ENCODE results near the gene FAM72B.
"Not testable (repeated sequence)": the region's sequence is repeated elsewhere in the genome, so short reads cannot be mapped to it uniquely, and the experiment has no call there.

DNA sequence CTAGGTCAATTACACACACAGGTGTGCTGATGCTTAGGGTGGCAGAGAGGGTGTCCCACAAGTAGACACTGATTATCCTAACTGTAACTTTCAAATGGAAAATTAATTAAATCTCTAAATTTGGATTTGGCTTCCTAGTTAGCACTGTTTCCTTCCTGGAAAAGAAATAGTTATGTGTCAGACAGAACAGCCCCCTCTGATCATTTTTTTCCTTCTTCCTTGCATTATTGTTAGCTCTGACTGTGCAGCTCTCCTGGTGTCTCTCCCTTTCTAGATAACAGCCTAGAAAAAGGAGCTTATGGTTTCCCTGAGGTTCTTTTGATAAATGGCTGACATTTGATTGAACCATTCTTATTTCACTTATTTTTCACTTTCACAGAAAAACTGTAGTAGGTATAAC is 31.4 kb downstream of the FAM72B start:
- TF ChIP-seq, protein P1, sequence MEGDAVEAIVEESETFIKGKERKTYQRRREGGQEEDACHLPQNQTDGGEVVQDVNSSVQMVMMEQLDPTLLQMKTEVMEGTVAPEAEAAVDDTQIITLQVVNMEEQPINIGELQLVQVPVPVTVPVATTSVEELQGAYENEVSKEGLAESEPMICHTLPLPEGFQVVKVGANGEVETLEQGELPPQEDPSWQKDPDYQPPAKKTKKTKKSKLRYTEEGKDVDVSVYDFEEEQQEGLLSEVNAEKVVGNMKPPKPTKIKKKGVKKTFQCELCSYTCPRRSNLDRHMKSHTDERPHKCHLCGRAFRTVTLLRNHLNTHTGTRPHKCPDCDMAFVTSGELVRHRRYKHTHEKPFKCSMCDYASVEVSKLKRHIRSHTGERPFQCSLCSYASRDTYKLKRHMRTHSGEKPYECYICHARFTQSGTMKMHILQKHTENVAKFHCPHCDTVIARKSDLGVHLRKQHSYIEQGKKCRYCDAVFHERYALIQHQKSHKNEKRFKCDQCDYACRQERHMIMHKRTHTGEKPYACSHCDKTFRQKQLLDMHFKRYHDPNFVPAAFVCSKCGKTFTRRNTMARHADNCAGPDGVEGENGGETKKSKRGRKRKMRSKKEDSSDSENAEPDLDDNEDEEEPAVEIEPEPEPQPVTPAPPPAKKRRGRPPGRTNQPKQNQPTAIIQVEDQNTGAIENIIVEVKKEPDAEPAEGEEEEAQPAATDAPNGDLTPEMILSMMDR (IDR thresholded peaks at IDR 0.05), result not testable (repeated sequence)
- TF ChIP-seq POLR2A (IDR thresholded peaks at IDR 0.05; ENCODE audit: low read depth), result not testable (repeated sequence)

Measured in esophagus muscularis mucosa (tissue), 3 donors.